IPS-18a (cell line): ENCODE results near the gene MCM10.

Experiments used
- H3K27ac ChIP-seq: one replicate; pipeline ENCODE4 v1.5.1; 2013; ENCODE audit warnings: low read length
- H3K27me3 ChIP-seq: one replicate; pipeline ENCODE4 v1.6.1; 2013; ENCODE audit warnings: mild to moderate bottlenecking, low read length; ENCODE audit not compliant: control insufficient read depth, insufficient read depth
- H3K36me3 ChIP-seq: one replicate; pipeline ENCODE4 v1.6.1; 2013; ENCODE audit warnings: low read depth, low read length; ENCODE audit not compliant: control insufficient read depth
- H3K4me1 ChIP-seq: one replicate; pipeline ENCODE4 v1.6.1; 2013; ENCODE audit warnings: low read depth, low read length; ENCODE audit not compliant: control insufficient read depth
- H3K4me3 ChIP-seq: one replicate; pipeline ENCODE4 v1.5.1; 2013; ENCODE audit warnings: low read length
- H3K9ac ChIP-seq: one replicate; pipeline ENCODE4 v1.6.1; 2013; ENCODE audit warnings: mild to moderate bottlenecking, low read length, moderate library complexity
- H3K9me3 ChIP-seq: one replicate; pipeline ENCODE4 v1.6.1; 2013; ENCODE audit warnings: low read depth, low read length; ENCODE audit not compliant: control insufficient read depth

Gene MCM10

DNA sequence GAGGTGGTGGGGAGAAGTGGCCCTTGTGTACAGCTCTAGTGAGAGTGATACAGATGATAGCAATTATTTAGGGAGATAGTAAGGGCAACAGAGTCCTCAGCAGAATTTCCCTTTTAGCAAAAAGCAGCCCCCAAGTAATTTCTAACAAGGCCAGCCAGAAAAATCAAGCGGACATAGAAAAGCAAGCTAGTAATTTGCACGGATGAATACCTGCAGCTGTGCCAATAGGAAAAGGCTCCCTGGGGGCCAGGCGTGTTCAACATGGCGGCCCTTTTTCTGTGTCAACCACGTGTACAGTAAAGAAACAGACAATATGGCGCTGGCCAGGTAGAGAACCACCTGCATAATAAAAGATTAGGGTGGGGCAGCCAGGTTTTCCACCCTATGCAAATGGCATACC lies 7.4 kb downstream of the MCM10 start:
- H3K27me3 ChIP-seq = no peaks in the 10 kb centered on the region
- H3K27ac ChIP-seq = no peak overlapping the region
- no peak overlapping the region for H3K9ac ChIP-seq
- peaks cover 62% of the 10 kb centered on the region for H3K36me3 ChIP-seq
- no peaks in the 10 kb centered on the region for H3K9me3 ChIP-seq
- no peak overlapping the region for H3K4me3 ChIP-seq
- H3K4me1 ChIP-seq = no peaks in the 10 kb centered on the region

DNA sequence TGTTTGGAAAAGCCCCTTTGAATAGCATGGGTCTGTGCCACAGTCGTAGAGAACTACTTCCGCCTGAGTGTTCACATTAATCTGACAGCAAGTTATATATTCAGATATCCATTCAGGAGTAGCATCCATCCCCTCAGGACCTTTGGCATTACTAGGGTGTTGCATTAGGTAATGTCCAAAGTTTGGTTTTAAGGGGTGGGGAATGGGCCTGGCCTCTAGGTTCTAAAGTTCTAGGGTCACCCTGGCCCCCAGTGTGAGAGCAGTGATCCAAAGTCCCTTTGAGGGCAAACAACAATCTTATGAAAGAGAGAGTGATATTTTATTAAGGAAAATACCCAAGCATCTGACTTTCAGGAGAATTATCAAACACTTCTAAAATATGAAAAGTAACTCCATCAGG lies 12.3 kb downstream of the MCM10 start:
- no peaks in the 10 kb centered on the region for H3K9me3 ChIP-seq
- H3K4me3 ChIP-seq = no peak overlapping the region
- H3K36me3 ChIP-seq = peaks cover 84% of the 10 kb centered on the region
- no peak overlapping the region for H3K27ac ChIP-seq
- no peaks in the 10 kb centered on the region for H3K4me1 ChIP-seq
- H3K9ac ChIP-seq = no peak overlapping the region
- no peaks in the 10 kb centered on the region for H3K27me3 ChIP-seq

DNA sequence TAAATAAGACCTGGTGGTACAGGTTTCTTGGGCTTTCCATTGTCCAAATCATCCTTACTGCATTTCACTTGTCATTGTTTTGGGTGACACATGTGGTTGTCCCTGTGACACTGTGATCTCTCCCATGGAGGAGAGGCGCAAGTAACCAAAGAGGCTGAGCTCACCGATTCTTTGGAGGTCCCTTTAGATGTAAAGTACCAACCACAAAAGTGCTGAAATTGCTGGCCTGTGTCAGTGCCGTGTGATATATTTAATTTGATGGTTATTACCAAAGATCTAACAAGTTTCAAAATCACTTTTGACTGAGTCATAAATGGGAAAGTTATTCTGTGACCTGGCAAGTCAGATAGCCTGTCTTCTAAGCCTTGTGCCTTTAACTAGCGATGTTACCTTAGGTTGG lies 19.4 kb downstream of the MCM10 start:
- Histone ChIP-seq H3K27ac (no peak overlapping the region), H3K27me3 (no peaks in the 10 kb centered on the region), H3K4me3 (no peak overlapping the region), H3K9ac (no peak overlapping the region), H3K36me3 (peaks cover 98% of the 10 kb centered on the region), H3K4me1 (no peaks in the 10 kb centered on the region), H3K9me3 (no peaks in the 10 kb centered on the region)

DNA sequence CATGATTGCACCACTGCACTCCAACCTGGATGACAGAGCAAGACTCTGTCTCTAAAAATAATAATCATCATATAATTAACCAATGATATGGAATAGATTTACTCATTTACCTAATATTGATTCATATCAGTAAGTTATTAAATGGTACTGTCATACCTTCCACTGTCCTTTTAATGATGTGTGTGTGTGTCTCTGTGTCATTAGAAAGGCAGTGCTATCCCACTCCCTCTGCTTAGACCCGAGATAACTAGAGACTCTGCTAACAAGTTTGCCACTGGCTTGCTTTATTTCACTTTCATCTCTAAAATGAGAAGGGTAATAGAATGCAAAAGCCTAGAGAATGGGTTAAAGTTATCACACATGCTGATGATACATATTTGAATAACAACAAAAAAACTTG lies 21.1 kb downstream of the MCM10 start:
- no peak overlapping the region for H3K9ac ChIP-seq

DNA sequence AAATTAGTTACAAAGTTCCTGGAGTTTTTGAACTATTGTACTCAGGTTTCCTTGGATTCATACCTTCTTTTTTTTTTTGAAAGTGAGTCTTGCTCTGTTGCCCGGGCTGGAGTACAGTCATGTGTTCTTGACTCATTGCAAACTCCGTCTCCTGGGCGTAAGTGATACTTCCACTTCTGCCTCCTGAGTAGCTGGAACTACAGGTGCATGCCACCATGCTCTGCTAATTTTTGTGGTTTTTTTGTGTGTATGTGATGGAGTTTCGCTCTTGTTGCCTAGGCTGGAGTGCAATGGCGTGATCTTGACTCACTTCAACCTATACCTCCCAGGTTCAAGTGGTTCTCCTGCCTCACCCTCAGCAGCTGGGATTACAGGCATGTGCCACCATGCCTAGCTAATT lies 22.3 kb downstream of the MCM10 start:
- Histone ChIP-seq H3K4me3 (no peak overlapping the region), H3K9ac (no peak overlapping the region), H3K4me1 (no peaks in the 10 kb centered on the region), H3K36me3 (peaks cover 94% of the 10 kb centered on the region), H3K27ac (no peak overlapping the region), H3K27me3 (no peaks in the 10 kb centered on the region), H3K9me3 (no peaks in the 10 kb centered on the region)

More for the DNA sequence above, 21.1 kb downstream of the MCM10 start:
- no peaks in the 10 kb centered on the region for H3K9me3 ChIP-seq
- no peaks in the 10 kb centered on the region for H3K27me3 ChIP-seq
- H3K36me3 ChIP-seq = peaks cover 98% of the 10 kb centered on the region
- H3K27ac ChIP-seq = no peak overlapping the region
- no peaks in the 10 kb centered on the region for H3K4me1 ChIP-seq
- no peak overlapping the region for H3K4me3 ChIP-seq

DNA sequence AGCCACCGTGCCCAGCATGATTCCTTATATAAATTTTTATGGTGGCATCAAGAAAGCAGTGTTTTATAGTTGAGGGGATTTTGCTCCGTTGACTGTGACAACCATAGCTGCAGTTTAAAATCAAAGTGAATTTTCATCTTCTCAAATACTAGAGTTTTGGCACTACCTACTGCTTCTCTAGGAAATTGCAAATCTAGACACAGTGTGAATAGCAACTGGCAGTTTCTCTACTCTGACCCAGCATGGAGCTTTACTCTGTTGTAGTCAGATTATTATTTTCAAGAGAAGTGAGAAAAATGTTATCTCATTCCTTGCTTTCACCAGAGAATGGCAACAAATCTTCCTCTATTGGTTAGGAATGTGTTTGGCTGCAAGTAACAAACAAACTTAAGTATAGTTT lies 22.9 kb downstream of the MCM10 start:
- H3K27ac ChIP-seq = no peak overlapping the region
- peaks cover 94% of the 10 kb centered on the region for H3K36me3 ChIP-seq
- no peaks in the 10 kb centered on the region for H3K4me1 ChIP-seq
- H3K9ac ChIP-seq = no peak overlapping the region
- no peaks in the 10 kb centered on the region for H3K9me3 ChIP-seq
- no peaks in the 10 kb centered on the region for H3K27me3 ChIP-seq
- no peak overlapping the region for H3K4me3 ChIP-seq

DNA sequence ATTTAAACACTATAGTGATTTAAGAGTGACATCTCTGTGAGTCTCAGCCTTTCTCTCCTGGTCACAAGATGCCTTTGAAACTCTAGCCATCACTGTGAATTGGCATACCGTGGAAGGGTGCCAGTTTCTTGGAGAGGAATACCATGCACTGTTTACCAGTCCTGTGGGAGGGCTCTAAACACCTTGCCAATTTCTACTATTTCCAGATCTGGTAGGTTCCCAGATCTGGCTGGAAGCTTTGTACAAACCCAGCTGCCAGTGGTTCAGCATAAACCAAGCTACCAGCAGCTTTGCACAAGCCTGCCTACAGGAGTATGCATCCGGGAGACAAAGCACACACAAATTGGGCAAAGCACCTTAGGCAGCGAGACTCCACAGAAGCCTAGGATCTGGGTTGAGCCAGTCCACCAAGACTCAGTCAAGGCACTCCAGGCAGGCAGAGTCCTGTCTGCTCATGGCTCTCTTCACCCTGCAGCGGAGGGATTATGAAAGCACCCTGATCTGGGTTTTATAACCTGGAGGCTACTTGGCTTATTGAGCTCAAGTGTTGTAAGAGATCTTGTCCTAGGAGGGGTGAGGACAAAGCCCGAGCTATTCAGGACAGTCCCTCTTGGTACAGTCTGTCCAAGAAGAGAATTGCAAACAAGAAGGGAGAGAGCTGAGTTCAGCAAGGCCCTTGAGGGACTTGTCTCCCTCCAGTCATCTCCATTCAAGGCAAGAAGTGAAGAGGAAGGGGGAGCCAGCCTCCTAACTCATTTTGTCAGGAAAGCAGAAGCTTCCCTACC lies 23.6 kb downstream of the MCM10 start:
- H3K27ac ChIP-seq = no peak overlapping the region
- H3K36me3 ChIP-seq = peaks cover 94% of the 10 kb centered on the region
- H3K4me3 ChIP-seq = no peak overlapping the region
- no peaks in the 10 kb centered on the region for H3K4me1 ChIP-seq
- no peaks in the 10 kb centered on the region for H3K9me3 ChIP-seq
- H3K27me3 ChIP-seq = no peaks in the 10 kb centered on the region
- no peak overlapping the region for H3K9ac ChIP-seq

DNA sequence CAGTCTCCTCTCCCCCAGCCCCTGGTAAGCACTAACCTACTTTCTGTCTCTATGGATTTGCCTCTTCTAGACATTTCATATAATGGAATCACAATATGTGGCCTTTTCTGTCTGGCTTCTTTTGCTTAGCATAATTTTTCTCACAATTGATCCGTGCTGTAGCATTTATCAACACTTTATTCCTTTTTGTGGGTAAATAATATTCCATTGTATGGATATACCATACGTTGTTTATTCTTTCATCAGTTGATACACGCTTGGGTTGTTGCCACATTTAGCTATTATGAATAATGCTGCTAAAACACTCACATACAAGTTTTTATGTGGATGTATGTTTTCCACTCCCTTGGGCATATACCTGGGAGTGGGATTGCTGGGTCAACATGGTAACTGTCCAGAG lies 25.8 kb downstream of the MCM10 start:
- no peaks in the 10 kb centered on the region for H3K4me1 ChIP-seq
- no peak overlapping the region for H3K27ac ChIP-seq
- H3K36me3 ChIP-seq = peaks cover 93% of the 10 kb centered on the region
- H3K27me3 ChIP-seq = no peaks in the 10 kb centered on the region
- no peak overlapping the region for H3K9ac ChIP-seq
- no peaks in the 10 kb centered on the region for H3K9me3 ChIP-seq
- H3K4me3 ChIP-seq = no peak overlapping the region

DNA sequence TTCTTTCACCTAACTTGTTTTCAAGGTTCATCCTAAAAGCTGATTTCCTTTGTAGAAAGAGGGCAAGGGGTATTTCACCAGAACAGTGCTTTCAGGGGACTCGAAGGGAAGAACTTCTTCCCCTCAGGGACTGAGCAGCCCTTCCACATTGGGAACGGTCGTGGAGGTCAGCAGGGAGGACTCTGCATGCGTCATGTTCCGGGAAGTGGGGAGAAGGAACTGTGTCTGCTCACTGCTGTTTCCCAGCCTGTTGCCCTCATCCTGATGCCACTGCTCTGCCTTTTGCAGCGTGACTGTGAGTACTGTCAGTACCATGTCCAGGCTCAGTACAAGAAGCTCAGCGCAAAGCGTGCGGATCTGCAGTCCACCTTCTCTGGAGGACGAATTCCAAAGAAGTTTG lies 27.2 kb downstream of the MCM10 start:
- H3K9ac ChIP-seq = no peak overlapping the region
- peaks cover 93% of the 10 kb centered on the region for H3K36me3 ChIP-seq
- H3K27ac ChIP-seq = no peak overlapping the region
- no peaks in the 10 kb centered on the region for H3K4me1 ChIP-seq
- no peaks in the 10 kb centered on the region for H3K9me3 ChIP-seq
- H3K4me3 ChIP-seq = no peak overlapping the region
- H3K27me3 ChIP-seq = no peaks in the 10 kb centered on the region

DNA sequence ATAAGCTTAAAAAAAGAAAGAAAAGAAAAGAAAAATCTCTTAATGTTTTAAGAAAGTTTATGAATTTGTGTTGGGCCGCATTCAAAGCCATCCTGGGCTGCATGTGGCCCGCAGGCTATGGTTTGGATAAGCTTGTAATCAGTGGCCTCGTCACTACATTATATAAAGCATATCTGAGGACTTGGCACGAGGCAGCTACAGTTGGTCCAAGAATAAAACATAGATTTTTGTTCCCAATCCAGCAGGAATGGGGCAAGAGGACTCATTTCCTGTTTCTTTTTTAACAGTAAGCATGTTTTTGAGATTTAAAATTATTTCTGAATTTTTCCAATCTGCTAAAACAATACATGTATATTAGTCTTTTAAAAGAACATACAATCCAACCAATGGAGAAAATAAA lies 28.6 kb downstream of the MCM10 start:
- Histone ChIP-seq H3K27me3 (no peaks in the 10 kb centered on the region), H3K9me3 (no peaks in the 10 kb centered on the region), H3K4me3 (no peak overlapping the region), H3K27ac (no peak overlapping the region), H3K36me3 (peaks cover 92% of the 10 kb centered on the region), H3K9ac (no peak overlapping the region), H3K4me1 (no peaks in the 10 kb centered on the region)

DNA sequence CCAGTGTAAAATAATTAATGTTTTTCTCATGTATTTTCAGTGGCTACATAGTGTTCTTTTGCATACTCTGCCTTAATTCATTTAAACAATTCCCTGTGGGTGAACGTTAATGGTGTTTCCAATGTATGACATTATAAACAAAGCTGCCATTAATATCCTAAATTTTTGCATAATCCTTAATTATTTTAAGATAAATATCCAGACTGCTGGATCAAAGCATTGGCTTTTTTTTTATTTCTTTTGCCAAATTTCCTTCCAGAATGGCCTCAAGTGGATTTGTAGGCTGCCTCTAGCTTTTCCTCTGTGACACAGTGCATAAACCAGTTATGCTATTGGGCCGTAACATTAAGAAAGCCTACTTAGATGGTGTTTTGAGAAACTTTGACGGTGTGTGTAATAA lies 29.5 kb downstream of the MCM10 start:
- no peaks in the 10 kb centered on the region for H3K9me3 ChIP-seq
- H3K4me1 ChIP-seq = no peaks in the 10 kb centered on the region
- H3K4me3 ChIP-seq = no peak overlapping the region
- H3K9ac ChIP-seq = no peak overlapping the region
- no peak overlapping the region for H3K27ac ChIP-seq
- H3K36me3 ChIP-seq = peaks cover 89% of the 10 kb centered on the region
- no peaks in the 10 kb centered on the region for H3K27me3 ChIP-seq

DNA sequence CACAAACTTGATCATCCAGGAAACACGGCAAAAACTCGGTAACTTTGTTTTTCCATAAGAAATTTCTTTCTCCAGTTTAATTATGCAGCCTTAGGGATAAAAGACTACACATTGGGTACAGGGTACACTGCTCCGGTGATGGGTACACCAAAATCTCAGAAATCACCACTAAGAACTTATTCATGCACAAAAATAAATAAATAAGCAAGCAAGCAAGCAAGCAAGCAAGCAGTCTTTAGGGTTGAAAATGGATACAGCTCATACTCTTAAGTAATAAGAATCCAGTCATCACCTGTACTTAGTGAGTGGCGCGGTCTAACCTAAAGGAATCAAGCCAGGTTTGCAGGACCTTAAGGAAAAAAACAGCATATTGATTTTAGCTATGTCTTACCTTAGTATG lies 30.0 kb downstream of the MCM10 start:
- Histone ChIP-seq H3K27me3 (no peaks in the 10 kb centered on the region), H3K9me3 (no peaks in the 10 kb centered on the region), H3K4me3 (no peak overlapping the region), H3K4me1 (no peaks in the 10 kb centered on the region), H3K9ac (no peak overlapping the region), H3K27ac (no peak overlapping the region), H3K36me3 (peaks cover 88% of the 10 kb centered on the region)
